Measurements from ENCODE around the gene MTHFD2L. TPM values are rescaled to one million over a fixed set of nuclear protein-coding genes. Genes with fewer than 3 reads are reported as not detected.

The MTHFD2L gene
- total and polyA plus RNA-seq, 9 of the 15 experiments (the other 6 are each of a cell fraction or from before 2014, with no cell fraction given) = 10.0 to 39.0 (median 26.0) TPM

GRCh38 chr4:74330295-74330750 is 172.4 kb downstream of the MTHFD2L start (continued):
- no peak for TF ChIP-seq PTTG1 (tag; IDR thresholded peaks at IDR 0.05; ENCODE audit: low read depth)
- TF ChIP-seq TBP (optimal IDR thresholded peaks at IDR 0.05; ENCODE audit: low read depth, low read length) = peak; percentile 26
- no peak for TF ChIP-seq ZNF318 (IDR thresholded peaks at IDR 0.05; ENCODE audit: borderline replicate concordance in 1 of 2, low read depth in 1 of 2)
- no peak for TF ChIP-seq ASH1L (IDR thresholded peaks at IDR 0.05; ENCODE audit: borderline replicate concordance, low read depth, partially characterized antibody)

Data from K562 (cell line).